ENCODE measurements around the gene ZNF365.
"Not testable (repeated sequence)": the region's sequence is repeated elsewhere in the genome, so short reads cannot be mapped to it uniquely, and the experiment has no call there.

Gene ZNF365

DNA sequence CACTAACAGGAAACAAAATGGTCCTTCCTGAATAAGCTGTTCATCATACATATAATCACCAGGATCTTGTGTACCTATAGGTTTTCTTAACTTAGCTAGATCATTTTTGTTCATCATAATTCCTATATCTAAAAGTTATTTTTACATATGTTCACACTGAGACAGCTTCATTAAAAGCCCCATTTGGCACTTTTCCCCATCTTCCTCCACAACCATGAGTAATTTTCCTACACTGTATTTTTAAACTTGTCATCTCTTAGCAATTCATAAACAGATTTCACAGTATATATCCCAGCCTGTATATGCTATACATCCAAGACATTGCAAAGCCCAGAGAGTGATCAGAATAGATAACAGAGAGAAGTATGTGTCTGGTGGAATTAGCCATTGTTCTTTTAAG, 28.3 kb downstream of the ZNF365 start:
- in situ Hi-C loops (cut with HindIII; ENCODE audit: low pct_unique_long_range_greater_than_20kb, low sequenced_read_pairs) = no loop called here
- TF ChIP-seq JUND (IDR thresholded peaks at IDR 0.05; ENCODE audit: low read depth) = no peak
- no peak for DNase-seq (ENCODE audit: low read depth in 1 of 2, low spot score in 1 of 2)

DNA sequence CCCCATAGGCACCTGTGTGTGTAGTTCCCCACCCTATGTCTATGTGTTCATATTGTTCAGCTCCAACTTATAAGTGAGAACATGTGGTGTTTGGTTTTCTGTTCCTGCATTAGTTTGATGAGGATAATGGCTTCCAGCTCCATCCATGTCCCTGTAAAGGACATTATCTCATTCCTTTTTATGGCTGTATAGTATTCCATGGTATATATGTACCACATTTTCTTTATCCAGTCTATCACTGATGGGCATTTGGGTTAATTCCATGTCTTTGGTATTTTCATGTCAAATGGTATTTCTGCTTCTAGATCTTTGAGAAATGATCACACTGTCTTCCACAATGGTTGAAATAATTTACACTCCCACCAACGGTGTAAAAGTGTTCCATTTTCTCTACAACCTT, 36.4 kb downstream of the ZNF365 start:
- DNase-seq (ENCODE audit: low read depth in 1 of 2, low spot score in 1 of 2); in situ Hi-C loops (cut with HindIII; ENCODE audit: low pct_unique_long_range_greater_than_20kb, low sequenced_read_pairs): not testable (repeated sequence)

DNA sequence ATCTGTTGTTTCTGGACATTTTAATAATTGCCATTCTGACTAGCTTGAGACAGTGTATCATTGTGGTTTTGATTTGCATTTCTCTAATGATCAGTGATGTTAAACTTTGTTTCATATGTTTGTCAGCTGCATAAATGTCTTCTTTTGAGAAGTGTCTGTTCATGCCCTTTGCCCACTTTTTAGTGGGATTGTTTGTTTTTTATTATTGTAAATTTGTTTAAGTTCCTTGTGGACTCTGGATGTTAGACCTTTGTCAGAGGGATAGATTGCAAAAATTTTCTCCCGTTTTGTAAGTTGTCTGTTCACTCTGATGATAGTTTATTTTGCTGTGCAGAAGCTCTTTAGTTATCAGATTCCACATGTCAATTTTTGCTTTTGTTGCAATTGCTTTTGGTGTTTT, 36.8 kb downstream of the ZNF365 start:
- in situ Hi-C loops (cut with HindIII; ENCODE audit: low pct_unique_long_range_greater_than_20kb, low sequenced_read_pairs) = not testable (repeated sequence)

GRCh38 chr10:62413048-62413447, 38.9 kb downstream of the ZNF365 start:
- TF ChIP-seq JUND (IDR thresholded peaks at IDR 0.05; ENCODE audit: low read depth) = no peak
- DNase-seq (ENCODE audit: low read depth in 1 of 2, low spot score in 1 of 2) = no peak
- in situ Hi-C loops (cut with HindIII; ENCODE audit: low pct_unique_long_range_greater_than_20kb, low sequenced_read_pairs) = no loop called here

More for the DNA sequence above, 36.8 kb downstream of the ZNF365 start:
- DNase-seq (ENCODE audit: low read depth in 1 of 2, low spot score in 1 of 2) = not testable (repeated sequence)

DNA sequence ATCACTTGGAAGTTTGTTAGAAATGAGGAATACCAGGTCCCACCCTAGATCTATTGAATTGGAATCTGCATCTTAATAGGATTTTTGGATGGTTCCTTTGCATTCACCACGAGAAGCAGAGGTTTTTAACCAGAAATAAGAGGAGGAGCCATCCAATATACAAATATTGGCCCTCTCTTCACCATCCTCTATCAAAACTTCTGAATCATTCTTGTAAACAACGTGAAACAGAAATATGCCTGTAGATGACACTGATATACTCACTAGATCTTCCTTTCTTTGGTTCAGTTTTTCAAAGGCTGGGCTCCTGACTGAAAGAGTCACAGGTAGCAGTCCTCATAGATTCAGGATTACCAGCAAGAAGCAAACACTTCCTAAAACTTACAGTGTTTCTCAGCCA, 39.5 kb downstream of the ZNF365 start:
- DNase-seq (ENCODE audit: low read depth in 1 of 2, low spot score in 1 of 2) = no peak
- in situ Hi-C loops (cut with HindIII; ENCODE audit: low pct_unique_long_range_greater_than_20kb, low sequenced_read_pairs) = no loop called here
- TF ChIP-seq JUND (IDR thresholded peaks at IDR 0.05; ENCODE audit: low read depth) = no peak

DNA sequence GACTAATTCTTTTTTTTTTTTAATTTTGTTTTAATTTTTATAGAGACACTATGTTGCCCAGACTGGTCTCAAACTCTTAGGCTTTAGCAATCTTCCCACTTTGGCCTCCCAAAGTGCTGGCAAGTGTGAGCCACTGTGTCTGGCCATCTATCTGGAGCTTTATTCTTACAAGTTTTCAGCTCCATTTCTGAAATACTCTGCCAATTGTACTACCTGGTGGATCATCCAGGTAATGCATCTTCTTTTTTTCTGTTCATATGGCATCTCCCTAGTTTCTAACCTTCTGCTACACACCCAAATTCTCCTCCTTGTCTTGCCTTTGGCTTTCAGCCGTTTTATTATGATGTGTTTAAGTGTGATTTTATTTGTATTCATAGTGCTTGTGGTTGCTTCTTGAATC, 40.2 kb downstream of the ZNF365 start:
- DNase-seq (ENCODE audit: low read depth in 1 of 2, low spot score in 1 of 2) = peak in 1 of 2 experiments; percentile 15

DNA sequence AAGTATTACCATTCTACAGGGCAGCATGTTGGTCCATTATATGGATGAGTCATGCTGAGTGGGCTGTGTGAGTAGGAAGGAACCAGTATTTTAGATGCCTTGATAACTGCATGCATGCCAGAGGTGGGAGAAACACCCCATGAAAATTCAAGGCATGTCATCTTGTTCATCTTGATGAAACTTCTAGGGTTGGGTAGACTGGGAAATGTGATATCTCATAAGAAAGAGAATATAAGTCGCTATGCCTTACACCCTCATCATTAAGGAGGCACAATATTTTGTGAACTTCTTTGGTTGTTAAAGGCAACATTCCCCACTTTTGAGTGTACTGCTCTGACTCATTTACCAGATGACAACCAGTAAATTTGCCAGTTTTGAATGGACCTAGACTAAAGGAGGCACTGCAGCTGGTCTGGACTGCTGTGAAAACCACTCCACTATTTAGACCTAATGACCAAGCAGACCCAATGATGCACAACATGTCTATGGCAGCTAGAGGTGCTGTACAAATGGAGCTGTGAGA, 48.0 kb downstream of the ZNF365 start:
- DNase-seq (ENCODE audit: low read depth in 1 of 2, low spot score in 1 of 2) = no peak
- in situ Hi-C loops (cut with HindIII; ENCODE audit: low pct_unique_long_range_greater_than_20kb, low sequenced_read_pairs) = no loop called here
- TF ChIP-seq JUND (IDR thresholded peaks at IDR 0.05; ENCODE audit: low read depth) = no peak

More for the DNA sequence above, 40.2 kb downstream of the ZNF365 start:
- in situ Hi-C loops (cut with HindIII; ENCODE audit: low pct_unique_long_range_greater_than_20kb, low sequenced_read_pairs) = no loop called here
- TF ChIP-seq JUND (IDR thresholded peaks at IDR 0.05; ENCODE audit: low read depth) = no peak

- in situ Hi-C loops (cut with HindIII; ENCODE audit: low pct_unique_long_range_greater_than_20kb, low sequenced_read_pairs) = no loop called here
- DNase-seq (ENCODE audit: low read depth in 1 of 2, low spot score in 1 of 2) = no peak
These were observed 49.9 kb downstream of the ZNF365 start for GRCh38 chr10:62424026-62424425.

GRCh38 chr10:62426086-62426485, 51.9 kb downstream of the ZNF365 start:
- TF ChIP-seq JUND (IDR thresholded peaks at IDR 0.05; ENCODE audit: low read depth) = no peak
- in situ Hi-C loops (cut with HindIII; ENCODE audit: low pct_unique_long_range_greater_than_20kb, low sequenced_read_pairs) = no loop called here
- DNase-seq (ENCODE audit: low read depth in 1 of 2, low spot score in 1 of 2) = no peak

More at GRCh38 chr10:62424026-62424425, 49.9 kb downstream of the ZNF365 start:
- no peak for TF ChIP-seq JUND (IDR thresholded peaks at IDR 0.05; ENCODE audit: low read depth)

DNA sequence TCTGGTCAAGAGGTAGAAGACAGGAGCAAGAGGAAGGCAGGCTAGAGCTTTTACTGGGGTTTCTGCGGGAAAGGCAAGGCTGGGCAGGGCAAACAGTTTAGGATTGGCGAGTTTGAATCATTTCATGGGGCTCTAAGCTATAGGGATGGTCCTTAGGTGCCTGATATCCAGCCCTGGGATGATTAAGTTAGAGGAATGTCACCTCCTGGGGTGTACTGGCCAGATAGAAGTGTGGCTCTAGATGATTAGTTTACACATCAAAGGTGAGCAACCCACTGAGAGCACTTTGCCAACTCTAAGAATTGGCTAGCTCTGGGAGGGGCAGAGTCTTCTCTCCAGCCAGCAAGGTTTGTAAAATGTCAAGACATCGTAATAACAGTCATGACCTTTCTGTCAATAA, 52.4 kb downstream of the ZNF365 start:
- no peak for DNase-seq (ENCODE audit: low read depth in 1 of 2, low spot score in 1 of 2)
- no peak for TF ChIP-seq JUND (IDR thresholded peaks at IDR 0.05; ENCODE audit: low read depth)
- in situ Hi-C loops (cut with HindIII; ENCODE audit: low pct_unique_long_range_greater_than_20kb, low sequenced_read_pairs) = no loop called here

DNA sequence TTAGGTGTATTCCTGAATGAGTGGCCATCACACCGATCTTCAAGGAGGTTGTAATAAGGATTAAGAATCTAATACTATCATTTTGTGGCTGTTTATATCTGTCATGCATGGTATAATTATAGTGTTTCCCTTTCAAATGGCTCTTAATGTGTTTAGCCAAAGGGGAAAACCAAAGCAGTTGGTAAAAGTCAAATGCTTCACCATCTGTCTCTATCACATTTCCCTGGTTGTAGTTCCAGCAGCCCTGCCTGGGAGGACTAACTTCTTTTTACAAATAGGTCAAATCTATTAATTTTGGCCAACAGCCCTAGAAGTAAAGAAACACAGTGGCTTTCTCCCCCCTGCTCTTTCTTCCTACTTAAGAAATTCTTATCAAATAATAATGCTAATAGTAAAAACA, 56.7 kb downstream of the ZNF365 start:
- DNase-seq (ENCODE audit: low read depth in 1 of 2, low spot score in 1 of 2) = no peak
- in situ Hi-C loops (cut with HindIII; ENCODE audit: low pct_unique_long_range_greater_than_20kb, low sequenced_read_pairs) = no loop called here

DNA sequence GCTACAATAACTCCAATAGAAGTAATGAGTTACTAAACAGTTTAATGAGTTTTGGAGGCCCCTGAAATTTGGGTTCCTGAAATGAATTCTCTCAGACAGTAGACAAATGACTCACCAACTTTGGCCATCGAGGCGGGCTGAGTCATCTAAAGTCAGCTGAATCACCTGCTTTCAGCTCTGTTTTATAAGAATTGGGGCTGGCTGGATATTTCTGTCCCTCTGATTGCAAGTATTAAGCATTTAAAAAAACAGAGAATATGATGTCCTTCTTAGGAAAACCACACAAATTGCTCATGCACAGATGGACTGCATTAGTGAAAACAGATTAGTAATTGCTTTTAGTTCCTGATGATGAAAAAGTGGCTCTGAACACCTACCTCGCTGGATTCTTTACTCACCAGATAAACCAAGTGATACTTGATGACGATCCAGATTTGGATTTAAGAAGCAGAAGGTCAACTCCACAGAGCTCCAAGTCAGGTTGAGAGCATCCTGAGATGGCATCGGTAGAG, 59.1 kb downstream of the ZNF365 start:
- TF ChIP-seq JUND (IDR thresholded peaks at IDR 0.05; ENCODE audit: low read depth) = no peak
- in situ Hi-C loops (cut with HindIII; ENCODE audit: low pct_unique_long_range_greater_than_20kb, low sequenced_read_pairs) = no loop called here
- no peak for DNase-seq (ENCODE audit: low read depth in 1 of 2, low spot score in 1 of 2)

More for the DNA sequence above, 56.7 kb downstream of the ZNF365 start:
- no peak for TF ChIP-seq JUND (IDR thresholded peaks at IDR 0.05; ENCODE audit: low read depth)

GRCh38 chr10:62433901-62434300, 59.7 kb downstream of the ZNF365 start:
- in situ Hi-C loops (cut with HindIII; ENCODE audit: low pct_unique_long_range_greater_than_20kb, low sequenced_read_pairs) = no loop called here

DNA sequence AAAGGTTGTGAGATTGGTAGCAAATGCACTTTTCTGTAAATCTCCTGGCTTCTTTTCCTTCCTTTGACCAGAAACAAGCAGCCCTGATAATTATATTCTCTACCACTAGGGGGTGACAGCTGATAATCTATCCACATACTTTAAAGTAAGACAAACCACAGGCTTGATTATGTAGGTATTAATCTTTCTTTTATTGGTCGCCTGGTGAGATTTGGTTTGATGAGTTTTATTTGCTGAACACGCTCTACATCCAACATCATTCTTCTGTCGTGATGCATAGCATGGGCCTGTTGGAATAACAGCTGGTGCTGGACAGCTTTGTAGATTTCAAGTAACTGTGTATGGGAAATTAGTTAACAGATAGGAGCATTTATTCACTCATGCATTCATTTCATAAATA, 63.5 kb downstream of the ZNF365 start:
- peak; percentile 38 to 79 for DNase-seq (ENCODE audit: low read depth in 1 of 2, low spot score in 1 of 2)
- in situ Hi-C loops (cut with HindIII; ENCODE audit: low pct_unique_long_range_greater_than_20kb, low sequenced_read_pairs) = no loop called here
- no peak for TF ChIP-seq JUND (IDR thresholded peaks at IDR 0.05; ENCODE audit: low read depth)

More at GRCh38 chr10:62433901-62434300, 59.7 kb downstream of the ZNF365 start:
- no peak for DNase-seq (ENCODE audit: low read depth in 1 of 2, low spot score in 1 of 2)
- no peak for TF ChIP-seq JUND (IDR thresholded peaks at IDR 0.05; ENCODE audit: low read depth)

Measured in T47D (cell line).